Measurements from ENCODE around the gene IRF2.

DNA sequence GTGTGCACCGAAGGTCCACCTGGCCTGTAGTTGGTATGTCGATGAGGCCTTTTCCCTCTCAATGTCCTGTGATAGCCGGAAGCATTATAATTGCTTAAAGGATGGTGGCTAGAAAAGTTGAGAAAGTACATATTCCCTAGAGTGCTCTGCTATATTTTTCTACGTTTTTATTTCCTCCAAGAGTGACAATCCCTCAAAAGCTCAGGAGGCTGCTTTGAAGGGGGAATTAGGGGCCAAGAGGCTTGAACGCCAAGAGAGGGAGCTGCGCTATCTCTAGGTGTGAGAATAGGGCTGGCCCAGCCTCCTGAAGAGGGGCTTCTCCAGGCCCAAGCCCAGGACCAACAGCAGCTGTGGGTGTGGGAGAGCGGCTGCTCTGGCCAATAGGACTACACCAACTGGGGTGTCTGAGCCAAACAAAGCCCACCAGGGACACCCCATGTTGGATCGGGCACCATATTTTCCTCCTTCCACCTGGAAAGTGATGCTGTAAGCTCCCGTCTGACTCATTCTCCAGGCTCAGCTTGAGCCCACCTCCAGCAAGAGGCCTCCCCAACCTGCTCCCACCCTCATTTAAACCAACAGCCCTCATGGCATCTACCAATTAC, 124.0 kb downstream of the IRF2 start:
- TF ChIP-seq, protein P1, sequence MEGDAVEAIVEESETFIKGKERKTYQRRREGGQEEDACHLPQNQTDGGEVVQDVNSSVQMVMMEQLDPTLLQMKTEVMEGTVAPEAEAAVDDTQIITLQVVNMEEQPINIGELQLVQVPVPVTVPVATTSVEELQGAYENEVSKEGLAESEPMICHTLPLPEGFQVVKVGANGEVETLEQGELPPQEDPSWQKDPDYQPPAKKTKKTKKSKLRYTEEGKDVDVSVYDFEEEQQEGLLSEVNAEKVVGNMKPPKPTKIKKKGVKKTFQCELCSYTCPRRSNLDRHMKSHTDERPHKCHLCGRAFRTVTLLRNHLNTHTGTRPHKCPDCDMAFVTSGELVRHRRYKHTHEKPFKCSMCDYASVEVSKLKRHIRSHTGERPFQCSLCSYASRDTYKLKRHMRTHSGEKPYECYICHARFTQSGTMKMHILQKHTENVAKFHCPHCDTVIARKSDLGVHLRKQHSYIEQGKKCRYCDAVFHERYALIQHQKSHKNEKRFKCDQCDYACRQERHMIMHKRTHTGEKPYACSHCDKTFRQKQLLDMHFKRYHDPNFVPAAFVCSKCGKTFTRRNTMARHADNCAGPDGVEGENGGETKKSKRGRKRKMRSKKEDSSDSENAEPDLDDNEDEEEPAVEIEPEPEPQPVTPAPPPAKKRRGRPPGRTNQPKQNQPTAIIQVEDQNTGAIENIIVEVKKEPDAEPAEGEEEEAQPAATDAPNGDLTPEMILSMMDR (IDR thresholded peaks at IDR 0.05; ENCODE audit: borderline replicate concordance, extremely low read depth, low read length, poor library complexity, severe bottlenecking) = no peak
- TF ChIP-seq EZH2 (IDR thresholded peaks at IDR 0.05; ENCODE audit: borderline replicate concordance, low read depth, low read length, severe bottlenecking) = no peak

Data from DND-41 (cell line).